IPS DF 19.7 (cell line): Measurements from ENCODE around the gene SERP1.
"Not testable (repeated sequence)": the region's sequence is repeated elsewhere in the genome, so short reads cannot be mapped to it uniquely, and the experiment has no call there.

ENCODE experiments used
- DNase-seq: peaks from one replicate; pipeline ENCODE4 v3.0.0-alpha.2; 2013; ENCODE audit warnings: low read depth, low spot score

SERP1 gene

DNA sequence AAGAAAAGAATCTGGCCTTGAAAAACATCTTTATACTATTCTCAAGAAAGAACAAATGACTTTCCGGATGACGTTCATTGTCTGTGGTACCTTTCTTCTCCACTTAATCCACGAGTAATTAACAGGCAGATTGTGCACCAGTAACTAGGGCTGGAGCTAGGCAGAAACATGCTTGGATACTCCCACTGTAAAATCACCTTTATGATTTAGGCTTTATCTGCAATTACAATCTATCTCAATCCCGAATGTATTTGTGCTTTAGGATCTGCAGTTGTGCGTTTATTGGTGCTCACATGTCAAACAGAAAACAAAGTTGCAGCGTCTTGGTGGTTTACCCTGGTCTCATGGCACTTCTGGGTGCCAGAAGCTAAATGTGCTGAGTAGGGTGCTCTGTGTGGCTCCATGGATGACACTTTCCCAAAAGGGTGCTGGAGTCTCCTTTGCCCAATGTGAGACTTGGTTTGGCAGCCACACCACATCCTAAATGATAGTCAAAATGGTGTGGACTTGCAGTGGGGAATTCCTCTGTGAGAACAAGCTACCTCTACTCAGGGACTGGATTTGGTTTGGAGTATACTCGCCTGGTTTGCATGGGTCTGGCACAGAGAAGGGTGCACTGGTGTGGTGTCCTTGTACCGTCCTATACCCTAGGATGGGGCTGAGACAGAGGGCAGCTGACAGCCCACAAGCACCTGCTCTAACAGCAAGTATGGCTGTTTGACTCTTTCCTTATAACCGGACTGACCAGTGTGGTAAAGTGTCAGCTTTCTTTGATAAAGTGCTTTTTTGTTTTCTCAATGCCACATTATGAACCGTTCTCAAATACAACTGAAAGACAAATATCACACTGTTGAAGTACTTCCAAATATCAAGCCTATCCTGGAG is 7.7 kb downstream of the SERP1 start:
- DNase-seq, result no peak

DNA sequence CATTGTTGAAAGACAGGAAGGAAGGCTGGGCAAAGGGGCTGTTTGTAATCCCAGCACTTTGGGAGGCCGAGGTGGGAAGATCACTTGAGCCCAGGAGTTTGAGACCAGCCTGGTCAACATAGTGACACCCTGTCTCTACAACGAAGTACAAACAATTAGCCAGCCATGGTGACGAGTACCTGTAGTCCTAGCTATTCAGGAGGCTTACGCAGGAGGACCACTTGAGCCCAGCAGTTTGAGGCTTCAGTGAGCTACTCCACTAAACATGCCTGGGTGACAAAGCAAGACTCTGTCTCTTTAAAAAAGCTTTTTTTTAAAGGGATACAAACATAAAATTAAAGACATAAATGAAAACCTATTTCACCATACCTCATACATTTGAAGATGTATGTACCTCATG is 11.1 kb downstream of the SERP1 start:
- DNase-seq, result no peak

DNA sequence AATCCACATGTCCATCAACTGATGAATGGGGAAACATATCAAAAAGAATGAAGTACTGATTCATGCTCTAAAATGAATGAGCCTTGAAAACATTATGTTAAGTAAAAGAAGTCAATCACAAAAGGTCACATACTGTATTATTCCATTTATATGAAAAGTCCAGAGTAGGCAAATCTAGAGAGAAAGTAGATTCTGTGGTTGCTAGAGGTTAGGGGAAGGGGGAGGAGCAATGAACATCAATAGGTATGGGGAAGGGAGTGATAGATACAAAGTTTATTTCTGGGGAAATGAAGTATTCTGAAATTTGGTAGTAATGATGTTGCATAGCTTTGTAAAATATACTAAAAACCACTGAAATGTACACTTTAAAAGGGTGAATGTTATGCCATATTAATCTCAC is 14.5 kb downstream of the SERP1 start:
- DNase-seq, result no peak

DNA sequence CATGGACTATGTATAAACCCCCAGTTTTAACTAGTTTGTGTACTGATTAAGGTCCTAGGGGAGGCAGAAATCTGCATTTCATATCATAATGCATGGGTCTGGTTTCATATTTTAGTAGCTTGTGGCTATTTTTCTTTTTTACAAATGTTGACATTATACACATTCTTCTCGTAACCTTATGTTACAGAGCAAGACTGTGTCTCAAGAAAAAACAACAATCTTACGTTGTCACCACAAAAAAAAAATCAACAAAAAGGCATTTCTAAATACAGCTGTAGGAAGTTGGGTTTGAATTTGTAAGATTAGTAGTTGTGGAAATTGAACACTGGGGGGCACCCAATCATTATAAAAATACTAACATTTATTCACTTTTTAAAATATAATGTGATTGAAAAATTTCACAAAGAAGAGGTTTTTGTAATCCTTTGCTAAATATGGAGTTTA is 17.9 kb downstream of the SERP1 start:
- no peak for DNase-seq

DNA sequence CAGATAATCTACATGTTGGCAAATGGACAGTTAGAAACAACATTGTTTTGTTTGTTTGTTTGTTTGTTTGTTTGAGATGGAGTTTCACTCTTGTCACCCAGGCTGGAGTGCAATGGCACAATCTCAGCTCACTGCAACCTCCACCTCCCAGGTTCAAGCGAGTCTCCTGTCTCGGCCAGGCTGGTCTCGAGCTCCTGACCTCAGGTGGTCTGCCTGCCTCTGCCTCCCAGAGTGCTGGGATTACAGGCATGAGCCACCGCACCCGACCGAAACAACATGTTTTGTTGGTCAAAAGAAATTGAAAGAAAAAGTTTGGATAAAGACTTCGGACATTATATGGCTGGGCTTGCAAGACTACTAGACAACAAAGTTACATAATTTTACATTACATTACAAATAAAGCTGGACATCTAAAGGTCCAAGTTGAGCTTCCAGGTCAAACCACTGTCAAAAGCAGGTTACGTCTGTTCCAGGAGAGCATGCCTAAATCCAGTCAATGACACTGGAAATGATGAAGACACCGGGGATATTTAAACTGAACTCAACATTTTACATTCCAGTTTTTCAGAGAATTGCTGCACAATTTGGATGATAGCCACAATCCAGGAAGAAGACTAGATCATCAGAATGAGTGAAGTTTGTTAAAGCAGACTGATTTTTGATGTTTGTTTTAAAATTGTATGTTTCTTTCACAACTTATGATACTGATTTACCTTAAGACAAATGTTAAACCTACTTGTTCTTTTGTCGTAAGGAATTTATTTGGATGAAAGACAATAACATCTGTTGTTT is 18.6 kb downstream of the SERP1 start:
- DNase-seq, result no peak

DNA sequence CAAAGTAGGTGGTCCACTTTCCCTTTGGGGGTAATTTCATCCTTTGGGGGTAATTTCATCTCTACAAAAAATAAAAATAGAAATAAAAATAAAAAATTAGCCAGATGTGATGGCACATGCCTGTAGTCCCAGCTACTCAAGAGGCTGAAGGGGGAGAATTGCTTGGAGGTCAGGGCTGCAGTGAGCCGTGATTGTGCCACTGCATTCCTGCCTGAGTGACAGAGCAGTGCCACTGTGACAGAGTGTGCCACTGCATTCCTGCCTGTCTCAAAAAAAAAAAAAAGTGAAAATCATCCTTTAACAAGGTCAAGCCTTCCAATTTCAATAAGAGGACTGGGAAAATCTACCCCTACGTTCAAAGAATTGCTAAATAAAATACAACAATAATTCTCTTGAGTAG is 22.8 kb downstream of the SERP1 start:
- no peak for DNase-seq

DNA sequence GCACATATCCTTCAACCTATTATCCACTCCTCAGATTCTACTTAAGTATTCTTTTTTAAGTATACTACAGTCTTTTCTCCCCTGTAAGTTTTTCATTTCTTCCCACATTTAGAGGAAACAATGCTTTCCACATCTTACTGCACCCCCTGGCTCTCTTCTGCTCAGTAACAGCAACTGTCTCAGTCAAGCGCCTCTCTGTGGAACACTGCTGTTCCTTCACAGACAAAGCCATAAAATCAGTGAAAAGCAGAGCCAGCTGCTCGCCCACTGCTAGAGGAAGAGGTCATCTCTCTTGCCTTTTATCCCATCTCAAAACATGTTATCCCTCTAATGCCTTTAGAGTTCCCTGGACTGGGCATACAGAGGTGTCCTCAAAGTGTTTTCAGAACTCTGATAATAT is 24.8 kb downstream of the SERP1 start:
- DNase-seq, result no peak

DNA sequence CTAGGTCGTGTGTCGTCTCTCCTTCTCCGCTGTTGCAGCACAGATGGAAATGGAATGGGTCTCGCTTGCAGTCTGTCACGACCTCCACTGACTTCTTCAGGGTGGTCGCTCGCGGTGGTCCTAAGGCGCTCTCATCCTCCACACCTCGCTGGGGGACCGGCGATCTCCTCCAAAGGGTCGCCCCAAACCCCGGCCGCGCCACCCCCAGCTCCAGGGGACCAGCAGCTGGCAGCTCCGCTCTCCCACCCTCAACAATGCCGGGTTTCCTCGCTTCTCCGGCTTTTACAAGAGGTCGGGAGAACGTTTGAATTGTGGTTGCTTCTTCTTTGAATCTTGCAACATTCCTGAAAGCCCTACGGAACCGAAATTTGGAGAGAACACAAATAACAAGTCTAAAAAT is 25.9 kb downstream of the SERP1 start:
- DNase-seq, result no peak

DNA sequence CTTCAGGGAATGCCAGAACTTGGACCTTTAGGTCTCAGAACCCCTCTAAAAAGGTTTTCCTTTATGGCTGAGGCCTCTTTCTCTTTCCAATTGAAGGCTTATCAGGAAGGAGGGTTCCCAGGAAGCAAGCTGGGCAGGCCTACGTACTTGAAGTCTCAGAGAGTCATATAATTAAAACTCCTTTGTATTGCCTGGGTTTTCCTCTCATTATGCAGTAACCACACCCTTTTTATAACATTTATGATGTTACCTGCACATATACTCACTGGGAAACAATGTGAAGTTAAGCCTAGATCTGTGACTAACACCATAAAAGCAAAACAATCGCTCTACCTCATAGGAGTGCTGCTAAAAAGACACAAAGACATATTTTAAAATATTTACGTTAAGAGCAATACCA is 27.3 kb downstream of the SERP1 start:
- no peak for DNase-seq

DNA sequence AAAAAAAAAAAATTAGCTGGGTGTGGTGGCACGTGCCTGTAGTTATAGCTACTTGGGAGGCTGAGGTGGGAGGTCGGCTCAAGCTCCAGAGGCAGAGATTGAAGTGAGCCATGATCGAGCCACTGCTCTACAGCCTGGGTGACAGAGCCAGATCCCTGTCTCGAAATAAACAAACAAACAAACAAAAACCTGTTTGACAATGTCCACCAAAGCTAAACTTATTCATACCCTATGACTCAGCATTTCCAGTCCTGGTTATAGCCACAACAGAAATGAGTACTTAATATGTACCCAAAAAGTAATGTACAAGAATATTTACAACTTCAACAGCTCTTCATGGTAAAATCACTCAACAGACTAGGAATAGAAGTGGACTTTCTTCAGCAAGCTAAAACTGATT is 31.1 kb downstream of the SERP1 start:
- no peak for DNase-seq

DNA sequence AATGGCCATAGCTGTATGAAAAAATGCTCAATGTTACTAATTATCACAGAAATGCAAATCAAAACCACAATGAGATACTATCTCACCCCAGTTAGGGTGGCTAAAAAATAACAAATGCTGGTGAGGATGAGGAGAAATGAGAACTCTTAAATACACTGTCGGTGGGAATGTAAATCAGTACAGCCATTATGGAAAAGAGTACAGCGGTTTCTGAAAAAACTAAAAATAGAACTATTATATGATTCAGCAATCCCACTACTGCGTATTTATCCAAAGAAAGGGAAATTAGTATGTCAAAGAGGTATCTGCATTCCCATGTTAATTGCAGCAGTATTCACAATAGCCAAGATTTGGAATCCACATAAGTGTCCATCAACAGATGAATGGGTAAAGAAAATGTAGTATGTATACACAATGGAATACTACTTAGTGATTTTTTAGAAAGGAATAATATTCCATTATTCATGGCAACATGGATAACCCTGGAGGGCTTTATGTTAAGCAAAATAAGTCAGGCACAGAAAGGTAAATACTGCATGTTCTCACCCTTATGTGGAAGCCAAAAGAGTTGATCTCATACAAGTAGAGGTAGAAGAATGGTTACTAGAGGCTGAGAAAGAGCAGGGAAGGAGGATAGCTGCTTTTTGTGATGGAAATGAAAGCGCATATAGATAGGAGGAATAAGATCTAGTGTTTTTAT is 35.0 kb downstream of the SERP1 start:
- DNase-seq, result no peak

DNA sequence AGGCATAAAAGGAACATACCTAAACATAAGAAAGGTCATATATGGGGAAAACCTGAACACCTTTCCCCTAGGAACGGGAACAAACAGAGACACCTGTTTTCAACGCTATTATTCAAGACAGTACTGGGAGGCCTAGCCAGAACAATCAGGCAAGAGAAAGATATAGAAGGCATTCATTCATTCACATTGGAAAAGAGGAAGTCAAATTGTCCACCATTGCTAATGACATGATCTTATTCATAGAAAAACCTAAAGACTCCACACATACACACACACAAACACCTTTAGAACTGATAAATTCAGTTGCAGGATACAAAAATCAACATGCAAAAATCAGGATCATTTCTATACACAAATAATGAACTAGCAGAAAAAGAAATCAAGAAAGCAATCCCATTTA is 36.5 kb downstream of the SERP1 start:
- no peak for DNase-seq

DNA sequence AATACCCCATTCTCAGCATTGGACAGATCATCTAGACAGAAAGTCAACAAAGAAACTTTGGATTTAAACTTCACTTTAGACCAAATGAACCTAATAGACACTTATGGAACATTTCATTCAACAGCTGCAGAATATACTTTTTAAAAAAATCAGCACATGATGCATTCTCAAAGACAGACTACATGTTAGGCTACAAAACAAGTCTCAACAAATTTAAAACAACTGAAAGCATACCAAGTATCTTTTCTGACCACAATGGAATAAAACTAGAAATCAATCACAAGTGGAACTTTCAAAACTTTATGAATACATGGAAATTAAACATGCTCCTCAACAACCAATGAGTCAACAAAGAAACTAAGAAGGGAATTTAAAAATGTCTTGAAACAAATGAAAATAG is 37.9 kb downstream of the SERP1 start:
- DNase-seq, result no peak

DNA sequence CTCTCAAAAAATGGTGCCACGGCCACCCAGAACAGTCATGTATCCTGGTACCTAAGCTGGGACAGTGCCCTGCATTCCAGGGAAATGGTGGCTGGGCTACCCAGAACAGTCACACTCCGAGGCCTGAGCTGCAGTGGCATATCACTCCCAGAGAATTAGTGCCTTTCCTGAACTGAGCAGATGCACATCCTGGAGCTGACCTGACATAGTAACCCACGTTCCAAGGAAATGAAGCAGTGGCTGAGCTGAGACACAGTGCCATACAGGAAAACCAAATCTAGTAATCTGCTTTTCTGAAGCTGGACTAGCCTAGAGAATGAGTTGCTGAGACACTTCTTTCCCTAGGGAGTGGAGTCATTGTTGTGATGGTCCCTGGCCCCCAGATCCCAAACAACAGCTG is 41.8 kb downstream of the SERP1 start:
- no peak for DNase-seq

DNA sequence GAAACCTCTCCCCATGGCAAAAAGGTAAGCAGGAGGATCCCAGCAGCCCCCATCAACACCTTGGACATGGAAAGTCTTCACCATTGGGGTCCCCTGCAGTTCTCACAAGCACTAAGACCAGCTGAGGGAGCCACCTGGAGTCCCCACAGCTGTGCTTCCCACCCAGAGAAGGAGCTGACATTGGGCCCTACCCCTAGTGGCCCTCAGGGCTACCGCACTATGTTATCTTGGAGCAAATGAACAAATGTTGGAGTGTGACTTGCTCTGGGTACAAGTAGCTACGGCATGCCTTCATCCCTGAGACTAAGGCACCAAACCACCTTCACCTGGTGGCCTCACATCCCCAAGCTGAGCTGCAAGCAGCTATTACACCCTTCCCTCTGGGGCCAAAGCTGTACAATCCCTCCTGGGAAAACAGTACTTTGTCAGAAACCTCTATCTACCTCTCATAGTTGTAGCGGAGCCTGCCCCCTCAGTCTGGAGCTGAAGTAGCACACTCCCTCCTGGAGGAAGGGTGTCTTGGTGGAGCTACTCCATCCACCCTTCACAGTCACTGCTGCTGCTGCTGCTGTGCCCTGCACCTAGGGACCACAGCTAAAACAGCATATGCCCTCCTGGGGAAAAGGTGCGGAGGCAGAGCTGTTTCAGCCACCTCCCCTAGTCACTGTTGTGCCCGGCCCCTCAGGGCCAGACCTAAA is 42.7 kb downstream of the SERP1 start:
- DNase-seq, result no peak

DNA sequence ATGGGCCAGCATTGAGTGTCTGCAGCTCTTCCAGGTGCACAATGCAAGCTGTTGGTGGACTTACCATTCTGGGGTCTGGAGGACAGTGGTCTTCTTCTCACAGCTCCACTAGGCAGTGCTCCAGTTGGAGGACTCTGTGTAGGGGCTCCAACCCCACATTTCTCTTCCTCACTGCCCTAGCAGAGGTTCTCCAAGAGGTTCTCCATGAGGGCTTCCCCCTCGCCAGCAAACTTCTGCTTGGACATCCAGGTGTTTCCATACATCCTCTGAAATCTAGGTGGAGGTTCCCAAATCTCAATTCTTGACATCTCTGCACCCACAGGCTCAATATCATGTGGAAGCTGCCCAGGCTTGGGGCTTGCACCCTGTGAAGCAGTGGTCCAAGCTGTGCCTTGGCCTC is 45.3 kb downstream of the SERP1 start:
- not testable (repeated sequence) for DNase-seq

DNA sequence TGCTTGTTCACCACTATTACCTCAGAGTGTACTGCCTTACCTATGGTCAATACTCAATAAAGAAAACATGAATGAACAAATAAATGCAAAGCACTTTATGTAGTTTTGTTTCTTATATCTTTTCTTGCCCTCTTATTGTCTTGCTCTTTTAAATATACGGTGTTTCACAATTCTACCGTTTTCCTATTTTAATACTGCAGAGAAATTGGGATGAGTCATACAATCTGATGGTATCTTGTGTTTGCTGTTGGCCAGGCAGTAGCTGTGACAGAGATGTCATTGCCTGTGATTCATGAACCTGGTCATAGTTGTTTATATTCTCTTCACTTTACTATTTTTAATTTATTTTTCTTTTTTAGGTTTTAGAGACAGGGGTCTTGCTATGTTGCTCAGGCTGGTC is 48.3 kb downstream of the SERP1 start:
- DNase-seq, result no peak

DNA sequence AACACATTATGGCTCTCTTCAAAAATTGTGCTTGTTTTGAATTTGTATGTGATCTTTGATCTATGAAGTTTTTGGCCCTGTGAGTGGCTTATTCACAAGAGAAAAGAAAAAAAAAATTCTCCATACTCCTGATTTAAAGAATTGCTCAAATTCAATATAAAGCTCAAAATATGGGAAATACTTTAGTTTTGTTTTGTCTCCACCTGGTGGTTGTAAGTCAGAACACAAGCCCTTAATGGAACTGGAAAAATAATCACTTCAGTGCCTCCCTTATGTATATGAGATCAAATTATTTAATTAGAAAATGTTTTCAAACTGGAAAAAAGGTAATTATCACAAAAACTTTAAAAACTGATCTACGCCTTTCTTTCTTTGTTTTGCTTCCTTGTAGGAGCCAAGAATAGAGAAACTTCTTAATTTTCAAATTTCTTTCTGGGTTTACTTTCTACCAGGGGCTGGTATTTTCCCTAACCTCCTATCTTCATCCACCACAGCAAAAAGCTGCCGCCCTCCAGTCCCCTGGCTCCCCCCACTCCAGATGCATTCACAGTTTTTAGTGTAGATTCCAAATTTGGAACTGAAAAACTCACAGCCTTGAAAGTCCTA is 50.6 kb downstream of the SERP1 start:
- no peak for DNase-seq

DNA sequence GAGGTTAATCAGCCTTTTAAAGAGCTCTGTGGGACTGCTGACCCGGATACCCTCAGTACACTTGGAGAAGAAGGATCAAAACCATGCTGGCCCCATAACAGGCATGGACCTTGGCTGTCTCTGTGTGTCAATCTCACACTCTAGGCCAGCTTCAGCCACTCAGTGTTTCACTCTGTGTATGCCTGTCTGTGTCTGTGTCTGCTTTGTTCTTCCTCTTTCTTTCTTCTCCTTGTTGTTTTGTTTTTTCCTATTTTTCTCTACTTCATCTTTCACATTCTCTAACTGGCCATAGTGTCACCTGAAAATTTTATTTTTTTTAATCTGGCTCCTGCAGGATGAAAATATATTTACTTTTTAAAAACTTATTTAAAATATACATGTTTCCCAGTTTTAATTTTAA is 51.1 kb downstream of the SERP1 start:
- no peak for DNase-seq

DNA sequence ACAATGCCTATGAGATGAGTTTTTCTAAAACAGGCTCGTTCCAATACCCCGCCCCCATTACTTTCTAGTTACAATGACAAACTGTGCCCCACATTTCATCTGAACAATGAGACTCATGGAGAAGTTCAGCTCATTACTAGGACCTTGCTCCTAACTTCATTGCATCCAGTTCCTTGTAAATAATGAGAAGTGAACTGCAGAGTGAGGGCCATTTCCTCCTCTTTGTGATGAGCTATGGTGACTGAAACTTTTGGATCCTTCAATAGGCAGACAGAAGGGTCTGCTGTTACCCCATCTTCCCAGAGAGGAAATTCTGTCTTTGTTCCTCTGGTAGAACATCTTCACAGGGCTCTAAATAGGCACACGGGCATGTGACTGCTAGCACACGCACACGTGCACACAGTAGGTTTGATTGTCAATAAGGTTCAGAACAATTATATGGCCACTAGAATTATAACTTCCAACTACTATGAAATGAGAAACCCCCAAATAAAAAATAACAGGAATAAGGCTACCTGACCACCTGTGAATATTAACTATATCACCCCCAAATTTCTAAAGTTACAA is 51.8 kb downstream of the SERP1 start:
- DNase-seq, result no peak
